Stimulated activated CD8-positive, alpha-beta memory T cell treated with anti-CD3 and anti-CD28 coated beads, Interleukin-4, amount 100 ng/mL, for 24 hours (primary cell): Measurements from ENCODE around the gene CNR1.

ENCODE experiments used
- DNase-seq: peaks from one replicate; pipeline ENCODE4 v3.0.0-alpha.2; 2020; ENCODE audit warnings: low read depth

The CNR1 gene

DNA sequence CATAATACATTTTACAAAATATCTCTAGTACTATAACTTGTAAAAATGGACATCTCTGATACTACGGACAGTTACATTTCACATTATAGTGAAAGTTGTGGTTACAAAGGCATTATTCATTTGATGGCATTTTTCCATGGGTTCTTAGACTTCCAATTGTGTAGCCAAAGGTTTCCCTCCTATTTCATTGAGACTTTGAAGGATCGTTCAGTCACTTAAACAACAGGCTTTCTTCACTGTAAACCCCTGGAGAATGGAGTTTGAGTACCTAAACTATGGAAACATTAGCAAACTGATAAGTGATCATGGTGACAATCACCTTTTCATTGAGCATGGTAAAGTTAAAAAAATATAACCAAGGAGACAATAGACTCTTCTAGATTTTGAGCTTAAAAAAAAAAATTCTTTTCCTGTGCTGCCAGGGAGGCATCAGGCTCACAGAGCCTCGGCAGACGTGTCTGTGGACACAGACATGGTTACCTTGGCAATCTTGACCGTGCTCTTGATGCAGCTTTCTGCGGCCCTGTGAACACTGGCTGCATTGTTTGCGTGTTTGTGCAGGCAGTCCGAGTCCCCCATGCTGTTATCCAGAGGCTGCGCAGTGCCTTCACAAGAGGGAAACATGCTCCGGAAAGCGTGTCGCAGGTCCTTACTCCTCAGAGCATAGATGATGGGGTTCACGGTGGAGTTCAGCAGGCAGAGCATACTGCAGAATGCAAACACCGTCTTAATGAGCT lies 22.6 kb downstream of the CNR1 start:
- DNase-seq, result no peak

DNA sequence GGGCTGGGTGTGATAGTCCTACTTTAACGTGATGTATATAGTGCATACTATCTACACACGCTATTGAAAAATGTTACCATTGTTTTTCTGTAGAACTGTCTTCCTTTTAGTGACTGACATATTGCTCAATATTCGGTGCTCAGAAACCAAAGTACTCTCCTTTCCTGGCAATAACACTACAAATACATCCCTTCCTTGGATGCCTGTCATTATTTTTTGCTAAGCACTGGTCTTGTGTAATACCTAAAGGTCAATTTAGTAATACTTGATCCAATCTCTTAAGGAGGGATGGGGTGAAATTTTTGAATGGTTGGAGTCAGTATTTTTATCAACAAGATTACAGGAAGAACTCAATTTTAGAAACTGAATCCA lies 23.9 kb downstream of the CNR1 start:
- no peak for DNase-seq

DNA sequence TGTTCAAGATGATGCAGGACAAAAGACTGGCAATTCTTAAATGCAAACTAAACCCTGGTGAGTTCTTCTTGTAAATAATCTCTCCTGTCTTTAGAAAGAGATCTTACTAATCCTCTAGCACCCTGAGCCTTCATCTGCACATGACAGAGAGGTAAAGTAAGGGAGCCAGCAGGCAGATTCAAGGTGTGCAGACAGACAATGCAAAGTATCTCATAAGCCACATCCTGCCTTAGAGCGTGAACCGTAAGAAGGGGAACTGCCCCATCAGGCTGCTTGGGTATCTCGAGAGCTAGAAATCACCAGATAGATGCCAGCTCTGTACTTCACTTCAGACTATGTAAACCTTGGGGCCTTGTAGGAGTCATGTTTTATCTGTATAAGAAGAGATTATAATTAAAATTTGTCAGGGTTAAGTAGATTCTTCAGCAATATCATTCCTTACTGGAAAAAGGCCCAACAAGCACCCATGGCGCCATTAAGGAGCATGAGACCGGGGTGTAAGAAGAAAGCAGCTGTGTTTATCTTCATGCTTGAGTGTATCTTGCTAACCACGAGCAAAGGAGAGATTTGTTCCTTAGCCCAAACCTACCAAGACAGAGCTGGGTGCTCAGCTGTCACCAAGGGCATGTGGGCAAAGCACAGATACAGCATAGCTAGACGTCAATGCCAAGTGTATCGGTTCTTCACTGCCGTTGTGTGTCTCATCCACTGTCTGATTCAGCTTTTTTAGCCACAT lies 24.4 kb downstream of the CNR1 start:
- no peak for DNase-seq

DNA sequence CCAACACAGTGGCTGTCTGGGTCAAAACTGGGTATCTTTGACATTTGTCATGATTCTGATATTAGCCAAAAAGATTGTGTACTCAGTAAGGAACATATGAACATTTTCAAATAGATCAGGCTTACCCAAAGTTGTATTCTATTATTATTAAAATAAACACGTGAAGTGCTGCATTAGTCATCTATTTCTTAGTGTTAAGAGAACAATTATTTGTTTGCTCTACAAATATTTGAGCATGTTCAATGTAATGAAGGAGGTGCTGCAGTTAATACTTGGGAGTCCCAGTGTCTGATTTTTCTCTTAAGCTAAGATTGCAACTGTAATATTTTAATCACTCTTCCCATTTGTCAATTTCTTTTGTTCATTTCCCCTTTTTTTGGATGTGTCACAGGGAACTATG lies 28.2 kb downstream of the CNR1 start:
- DNase-seq, result no peak

DNA sequence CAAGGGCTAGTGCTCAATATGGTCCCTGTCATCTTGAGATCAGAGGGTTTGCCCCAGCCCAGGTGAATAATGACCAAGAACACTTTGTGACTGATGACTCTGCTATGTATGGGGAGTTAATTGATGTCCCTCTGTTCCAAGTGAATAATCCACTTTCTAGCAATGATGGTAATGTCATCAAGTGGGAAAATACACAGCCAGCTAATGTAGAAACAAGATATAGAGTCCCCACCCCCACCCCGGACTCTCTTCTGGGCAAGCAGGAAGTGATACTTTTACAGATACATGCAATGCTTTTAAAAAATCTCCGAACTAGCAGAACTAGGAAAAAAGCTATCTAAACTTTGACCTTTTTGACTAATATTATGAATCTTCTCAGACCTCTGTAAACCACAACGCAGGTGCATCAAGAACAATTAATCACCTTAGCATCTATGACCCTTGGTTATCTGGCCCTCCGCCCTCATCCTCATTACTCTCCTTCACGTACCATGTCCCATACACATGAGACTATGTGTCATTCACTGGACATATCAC lies 30.5 kb downstream of the CNR1 start:
- no peak for DNase-seq

DNA sequence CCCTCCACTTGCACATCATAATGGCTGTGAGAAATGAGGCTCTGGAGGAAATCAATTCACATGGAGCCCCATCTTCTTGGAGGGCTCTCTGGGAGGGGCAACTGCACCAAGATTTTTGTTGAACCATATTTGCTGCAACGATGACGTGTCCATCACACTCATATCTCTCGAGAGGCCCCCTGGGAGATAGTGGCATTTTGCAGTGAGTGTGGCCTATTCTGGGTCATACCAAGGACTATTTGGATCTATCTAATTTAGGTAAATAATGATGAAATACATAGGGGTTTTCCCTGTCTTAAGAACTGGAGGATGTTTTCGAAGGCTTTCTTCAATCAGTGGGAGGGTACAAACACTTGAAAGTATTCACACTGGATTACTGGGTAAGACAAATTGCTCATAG lies 31.6 kb downstream of the CNR1 start:
- no peak for DNase-seq

DNA sequence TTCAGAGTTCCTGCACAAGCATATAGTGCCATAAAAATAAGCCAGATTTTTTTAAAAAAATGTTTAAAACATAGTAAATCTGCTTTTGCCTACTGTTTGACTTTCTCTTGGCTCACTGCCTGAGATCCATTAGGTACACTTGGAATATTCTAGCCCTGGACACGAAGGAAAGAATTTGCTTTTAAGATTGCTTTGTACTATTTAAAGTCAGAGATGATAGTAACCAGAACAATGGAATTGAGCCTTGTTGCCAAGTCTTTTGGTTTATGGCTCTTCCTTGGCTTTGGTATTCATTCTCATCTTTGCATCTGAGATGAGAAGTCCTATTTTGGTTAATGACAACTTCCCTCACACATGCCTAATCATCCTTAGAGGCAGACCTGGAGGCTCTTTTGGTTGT lies 32.4 kb downstream of the CNR1 start:
- no peak for DNase-seq

DNA sequence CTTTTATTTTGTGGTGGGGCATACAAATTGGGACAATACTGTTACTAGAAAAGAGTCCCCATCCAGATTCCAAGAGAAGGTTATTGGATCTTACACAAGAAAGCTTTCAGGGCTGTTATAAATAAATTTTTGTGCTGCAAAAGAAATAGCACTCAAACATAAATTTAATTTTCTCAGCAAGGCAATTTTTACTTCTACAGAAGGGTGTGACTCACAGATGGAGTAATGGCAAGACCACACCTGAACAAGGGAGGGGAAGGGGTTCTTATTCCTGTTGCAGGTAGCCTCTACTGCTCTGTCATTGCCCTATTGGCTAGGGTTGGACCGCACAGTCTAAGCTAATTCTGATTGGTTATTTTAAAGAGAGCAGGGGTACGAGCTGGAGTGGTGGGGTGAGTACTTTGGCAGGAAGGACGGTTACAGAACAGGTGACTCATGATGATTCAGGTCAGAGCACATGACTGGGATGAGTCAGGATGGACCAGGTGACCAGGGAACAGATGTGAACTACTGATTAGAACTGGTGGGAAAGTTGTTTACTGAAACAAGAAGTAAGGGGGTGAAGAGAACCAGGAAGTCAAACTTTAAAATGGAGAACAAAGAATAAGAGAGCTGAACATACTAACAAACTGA lies 41.1 kb downstream of the CNR1 start:
- DNase-seq, result no peak

DNA sequence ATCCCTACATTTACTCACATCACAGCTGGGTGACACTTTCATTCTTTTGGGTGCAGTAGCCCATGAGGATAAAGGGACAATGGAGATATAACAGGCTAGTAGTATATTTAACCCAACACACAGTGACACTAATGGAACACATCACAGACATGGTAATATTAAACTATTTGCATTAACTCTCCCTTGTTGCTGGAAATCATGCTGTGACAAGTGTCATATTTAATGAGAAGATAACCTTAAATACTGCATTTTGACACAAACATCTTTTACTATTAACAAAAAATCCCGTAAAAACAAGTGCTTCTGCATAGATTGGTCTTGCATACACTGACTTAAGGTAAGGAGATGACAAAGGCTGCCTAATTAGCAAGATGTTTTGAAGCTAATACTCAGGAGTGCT lies 45.5 kb downstream of the CNR1 start:
- DNase-seq, result no peak

DNA sequence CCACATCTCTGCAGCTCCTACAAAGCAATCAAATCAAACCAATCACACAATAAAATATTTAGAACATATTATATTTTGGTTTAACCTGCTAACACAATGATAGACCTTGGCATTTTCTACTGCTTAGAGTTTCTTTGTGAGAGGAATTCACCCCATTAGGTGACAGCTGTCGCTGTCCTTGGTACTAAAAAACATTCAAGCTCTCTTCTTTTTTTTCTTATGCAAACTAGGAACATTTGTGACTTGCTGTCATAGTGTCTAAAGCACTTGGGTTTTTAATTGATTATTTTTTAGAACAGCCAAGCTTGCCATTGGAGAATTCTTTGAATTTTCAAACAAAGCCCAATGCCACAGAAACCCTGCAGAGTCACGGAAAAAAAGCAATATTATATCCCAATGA lies 46.4 kb downstream of the CNR1 start:
- DNase-seq, result no peak

DNA sequence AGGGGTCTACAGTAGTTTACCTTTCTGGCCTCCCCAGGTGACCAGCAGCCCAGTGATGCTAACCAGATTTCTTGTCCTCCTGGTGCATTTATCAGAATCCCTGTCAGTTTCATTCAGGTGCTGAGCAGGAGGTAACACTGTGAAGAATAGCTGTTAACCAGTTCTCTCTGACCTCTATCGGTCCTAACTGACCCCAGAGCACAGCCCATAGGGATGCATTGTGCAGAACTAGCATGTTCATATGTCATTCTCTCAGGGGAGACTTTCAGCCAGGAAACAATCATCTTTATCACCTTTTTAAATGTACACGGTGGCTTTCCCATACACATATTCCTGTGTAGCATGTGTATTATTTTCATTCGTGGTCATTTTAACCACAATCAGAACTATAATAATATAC lies 49.9 kb downstream of the CNR1 start:
- no peak for DNase-seq

DNA sequence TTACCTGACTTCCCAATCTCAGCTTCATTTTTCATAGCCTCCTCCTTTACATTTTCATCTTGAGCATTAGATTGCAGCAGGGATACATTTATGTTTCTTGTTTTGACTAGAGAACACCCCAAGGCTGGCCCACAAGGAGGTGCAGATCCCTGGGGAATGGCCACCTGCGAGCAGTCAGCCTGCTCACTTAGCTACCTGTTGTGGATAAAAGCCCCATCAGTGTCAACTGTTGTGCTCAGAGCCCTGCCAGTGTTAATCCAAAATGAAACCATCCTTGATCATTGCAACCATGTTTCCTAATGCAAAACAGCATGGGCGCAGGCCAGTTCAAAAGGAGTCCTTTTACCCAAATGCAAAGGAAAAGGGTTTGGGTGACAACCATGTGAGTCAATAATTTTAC lies 50.8 kb downstream of the CNR1 start:
- DNase-seq, result no peak

DNA sequence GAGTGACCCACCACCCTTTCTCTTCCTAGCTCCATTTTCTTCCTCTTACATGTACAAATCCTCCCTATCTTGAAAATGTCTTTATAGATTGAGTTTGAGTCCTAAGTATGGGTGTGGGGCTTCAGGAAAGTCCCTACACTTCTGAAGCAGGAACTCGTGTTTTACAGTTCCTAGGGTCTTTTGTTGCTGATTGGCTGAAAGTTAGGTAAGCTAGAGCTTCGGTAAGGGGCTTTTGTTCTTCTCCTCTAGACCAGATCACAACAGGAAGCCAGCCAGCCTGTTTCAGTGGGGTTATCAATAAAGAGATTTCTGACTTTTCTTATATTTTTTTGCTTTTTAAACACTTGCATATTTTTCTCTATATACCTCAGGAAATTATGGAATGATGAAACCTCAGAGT lies 51.3 kb downstream of the CNR1 start:
- no peak for DNase-seq

DNA sequence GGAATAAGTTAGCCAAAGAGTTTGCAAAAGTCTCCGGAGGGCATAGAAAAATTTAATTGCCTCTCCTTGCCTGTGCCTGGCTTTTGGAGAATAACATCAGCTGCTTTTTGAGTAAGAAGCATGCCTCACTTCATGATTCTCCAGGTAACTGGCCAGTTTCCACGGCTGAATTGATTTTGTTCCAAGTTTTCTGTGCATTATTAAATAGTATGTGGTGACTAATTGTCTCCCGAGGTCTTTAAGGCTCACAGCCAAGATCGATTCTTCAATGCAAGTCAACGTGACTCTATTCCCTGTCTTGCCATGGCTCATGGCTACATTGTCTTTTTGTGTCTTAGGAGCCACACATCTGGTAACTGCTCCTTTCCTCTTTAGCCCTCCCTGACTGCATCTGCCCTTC lies 54.2 kb downstream of the CNR1 start:
- DNase-seq, result no peak

DNA sequence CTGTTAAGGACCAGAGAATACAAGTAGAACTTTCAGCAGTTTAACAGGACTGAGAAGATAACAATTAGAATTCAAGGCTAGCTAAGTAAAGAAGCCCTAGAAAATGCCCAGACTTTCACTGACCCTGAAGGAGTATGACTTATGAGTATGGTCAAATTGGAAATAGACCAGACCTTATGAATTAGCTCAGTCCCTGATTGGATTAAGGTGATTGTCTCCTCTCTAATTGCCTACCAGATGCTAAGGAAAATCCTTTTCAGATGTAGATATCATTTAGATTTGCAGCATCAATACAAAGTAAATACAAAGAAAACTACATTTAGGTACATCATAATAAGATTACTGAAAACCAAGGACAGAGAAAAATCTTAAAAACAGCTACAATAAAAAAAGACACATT lies 58.9 kb downstream of the CNR1 start:
- DNase-seq, result no peak

DNA sequence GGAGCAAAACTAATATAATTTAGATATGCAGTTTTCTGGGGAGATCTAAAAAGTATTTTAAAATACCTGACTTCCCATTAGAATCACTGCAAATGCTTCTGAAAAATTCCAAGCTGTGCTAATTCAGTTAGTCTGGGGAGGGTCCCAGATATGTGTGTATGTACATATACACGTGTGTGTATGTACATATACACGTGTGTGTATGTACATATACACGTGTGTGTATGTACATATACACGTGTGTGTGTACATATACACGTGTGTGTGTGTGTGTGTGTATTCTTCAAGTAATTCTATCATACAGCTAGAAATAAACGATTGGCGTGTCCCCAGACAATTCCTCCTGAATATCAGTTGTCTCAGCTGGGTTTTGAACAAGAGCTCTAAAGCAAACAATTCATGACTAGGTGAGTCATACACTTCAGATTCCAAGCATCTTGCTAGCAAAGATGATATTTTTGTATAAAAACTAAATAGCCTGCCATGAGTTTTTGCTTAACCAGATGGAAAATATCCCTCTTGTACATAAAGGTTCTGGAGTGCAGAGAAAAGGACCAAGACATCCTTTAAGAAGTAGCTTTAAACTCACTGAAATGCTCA lies 60.3 kb downstream of the CNR1 start:
- no peak for DNase-seq
